ENCODE data around the gene TNNI2. TPM values are rescaled to one million over a fixed set of nuclear protein-coding genes. Genes with fewer than 3 reads are reported as not detected.

TNNI2 gene
- polyA plus RNA-seq, 1 donor (not counting 4 experiments of a cell fraction or from before 2014, with no cell fraction given) = 10.7 TPM

DNA sequence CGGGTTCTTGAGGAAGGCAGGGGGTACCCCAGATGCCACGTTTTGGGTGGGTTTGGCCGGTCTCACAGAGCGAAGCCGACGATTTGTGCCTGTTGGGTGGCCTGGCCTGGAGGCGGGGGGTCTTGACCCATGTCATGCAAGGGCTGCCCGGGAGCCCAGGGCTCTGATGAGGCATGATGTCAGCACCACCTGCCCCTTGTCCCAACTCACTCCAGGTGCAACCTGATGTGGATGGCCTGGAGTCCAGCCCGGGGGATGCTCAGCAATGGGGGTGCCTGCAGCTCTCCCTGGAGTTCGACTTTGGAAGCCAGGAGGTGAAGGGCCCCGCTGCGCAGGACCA is 3.1 kb upstream of the TNNI2 start:
- H3K9ac ChIP-seq (ENCODE audit: control insufficient read depth, extremely low read depth, insufficient read depth, low read length) = peak overlapping the region; percentile 79
- peak overlapping the region; percentile 94 for H3K4me2 ChIP-seq (ENCODE audit: control insufficient read depth, extremely low read depth, insufficient read depth, low read depth, low read length)
- no peaks in the 10 kb centered on the region for H3K27me3 ChIP-seq (ENCODE audit: control insufficient read depth, extremely low read depth, insufficient read depth, low read length)
- H3K4me1 ChIP-seq (ENCODE audit: control insufficient read depth, extremely low read depth, insufficient read depth, low read length) = peaks cover 66% of the 10 kb centered on the region
- peak overlapping the region; percentile 96 for H3K27ac ChIP-seq (ENCODE audit: control insufficient read depth, insufficient read depth, low read length)
- TF ChIP-seq, protein P1, sequence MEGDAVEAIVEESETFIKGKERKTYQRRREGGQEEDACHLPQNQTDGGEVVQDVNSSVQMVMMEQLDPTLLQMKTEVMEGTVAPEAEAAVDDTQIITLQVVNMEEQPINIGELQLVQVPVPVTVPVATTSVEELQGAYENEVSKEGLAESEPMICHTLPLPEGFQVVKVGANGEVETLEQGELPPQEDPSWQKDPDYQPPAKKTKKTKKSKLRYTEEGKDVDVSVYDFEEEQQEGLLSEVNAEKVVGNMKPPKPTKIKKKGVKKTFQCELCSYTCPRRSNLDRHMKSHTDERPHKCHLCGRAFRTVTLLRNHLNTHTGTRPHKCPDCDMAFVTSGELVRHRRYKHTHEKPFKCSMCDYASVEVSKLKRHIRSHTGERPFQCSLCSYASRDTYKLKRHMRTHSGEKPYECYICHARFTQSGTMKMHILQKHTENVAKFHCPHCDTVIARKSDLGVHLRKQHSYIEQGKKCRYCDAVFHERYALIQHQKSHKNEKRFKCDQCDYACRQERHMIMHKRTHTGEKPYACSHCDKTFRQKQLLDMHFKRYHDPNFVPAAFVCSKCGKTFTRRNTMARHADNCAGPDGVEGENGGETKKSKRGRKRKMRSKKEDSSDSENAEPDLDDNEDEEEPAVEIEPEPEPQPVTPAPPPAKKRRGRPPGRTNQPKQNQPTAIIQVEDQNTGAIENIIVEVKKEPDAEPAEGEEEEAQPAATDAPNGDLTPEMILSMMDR (optimal IDR thresholded peaks at IDR 0.05 in 1 of 3, IDR thresholded peaks at IDR 0.05 in 1 of 3, conservative IDR thresholded peaks at IDR 0.05 in 1 of 3; ENCODE audit: extremely low read depth in 1 of 3, insufficient read depth in 2 of 3, low read length in 3 of 3) = no peak
- TF ChIP-seq EZH2 (IDR thresholded peaks at IDR 0.05; ENCODE audit: low read length) = no peak
- H3K4me3 ChIP-seq (ENCODE audit: control insufficient read depth in 2 of 3, extremely low read depth in 1 of 3, insufficient read depth in 2 of 3, low read depth in 1 of 3, low read length in 3 of 3) = peak overlapping the region; percentile 38 to 65 (median 65)
- no peak for FAIRE-seq
- H3K79me2 ChIP-seq (ENCODE audit: control insufficient read depth, insufficient read depth, low read length) = peaks cover 23% of the 10 kb centered on the region
- no peaks in the 10 kb centered on the region for H3K9me3 ChIP-seq (ENCODE audit: control insufficient read depth, low read depth, low read length)
- H3K36me3 ChIP-seq (ENCODE audit: control insufficient read depth in 2 of 2, extremely low read depth in 1 of 2, insufficient read depth in 2 of 2, low read length in 2 of 2) = no peaks in the 10 kb centered on the region
- no peak overlapping the region for H2AFZ ChIP-seq (ENCODE audit: control insufficient read depth, low read length)
- DNase-seq (ENCODE audit: low read depth, low spot score) = no peak
- no peaks in the 10 kb centered on the region for H3K9me1 ChIP-seq (ENCODE audit: control insufficient read depth, extremely low read depth, insufficient read depth, low read length)
- no peaks in the 10 kb centered on the region for H4K20me1 ChIP-seq (ENCODE audit: control insufficient read depth, extremely low read depth, insufficient read depth, low read length)
- dilution Hi-C loops (cut with MboI; ENCODE audit: extremely low pct_ligation_motif_present, low sequenced_read_pairs) = no loop called here

DNA sequence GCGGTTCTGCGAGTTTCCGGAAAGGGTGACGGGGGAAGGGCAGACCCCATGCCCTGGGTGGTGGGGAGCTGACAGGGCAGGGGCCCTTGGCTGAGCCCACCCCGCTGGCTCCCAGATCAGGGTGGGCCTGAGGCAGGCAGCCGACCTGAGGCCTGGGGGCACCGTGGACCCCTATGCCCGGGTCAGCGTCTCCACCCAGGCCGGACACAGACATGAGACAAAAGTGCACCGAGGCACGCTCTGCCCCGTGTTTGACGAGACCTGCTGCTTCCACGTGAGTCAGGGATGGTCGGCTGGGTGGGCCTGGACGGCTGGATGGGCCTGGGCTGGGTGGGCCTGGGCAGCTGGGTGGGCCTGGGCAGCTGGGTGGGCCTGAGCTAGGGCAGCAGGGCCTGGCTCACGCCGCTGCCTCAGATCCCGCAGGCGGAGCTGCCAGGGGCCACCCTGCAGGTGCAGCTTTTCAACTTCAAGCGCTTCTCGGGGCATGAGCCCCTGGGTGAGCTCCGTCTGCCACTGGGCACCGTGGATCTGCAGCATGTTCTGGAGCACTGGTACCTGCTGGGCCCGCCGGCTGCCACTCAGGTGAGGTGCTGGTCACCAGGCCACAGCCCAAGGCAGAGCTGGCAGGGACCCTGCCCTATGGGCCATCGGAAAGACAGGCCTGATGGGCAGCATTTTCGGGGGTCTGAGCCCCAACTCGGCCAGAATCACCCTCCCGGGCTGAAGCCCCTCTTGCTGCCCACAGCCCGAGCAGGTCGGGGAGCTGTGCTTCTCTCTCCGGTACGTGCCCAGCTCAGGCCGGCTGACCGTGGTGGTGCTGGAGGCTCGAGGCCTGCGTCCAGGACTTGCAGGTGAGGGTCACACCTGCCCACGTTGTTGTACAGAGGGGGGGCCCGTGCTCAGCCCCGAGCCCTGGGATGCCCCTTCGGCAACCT is 2.5 kb upstream of the TNNI2 start:
- no peaks in the 10 kb centered on the region for H3K9me1 ChIP-seq (ENCODE audit: control insufficient read depth, extremely low read depth, insufficient read depth, low read length)
- no peaks in the 10 kb centered on the region for H4K20me1 ChIP-seq (ENCODE audit: control insufficient read depth, extremely low read depth, insufficient read depth, low read length)
- DNase-seq (ENCODE audit: low read depth, low spot score) (no peak), FAIRE-seq (no peak)
- TF ChIP-seq EZH2 (IDR thresholded peaks at IDR 0.05; ENCODE audit: low read length) = no peak
- TF ChIP-seq, protein P1 (optimal IDR thresholded peaks at IDR 0.05 in 1 of 3, IDR thresholded peaks at IDR 0.05 in 1 of 3, conservative IDR thresholded peaks at IDR 0.05 in 1 of 3; ENCODE audit: extremely low read depth in 1 of 3, insufficient read depth in 2 of 3, low read length in 3 of 3) = no peak
- H3K27me3 ChIP-seq (ENCODE audit: control insufficient read depth, extremely low read depth, insufficient read depth, low read length) = no peaks in the 10 kb centered on the region
- peak overlapping the region; percentile 96 for H3K27ac ChIP-seq (ENCODE audit: control insufficient read depth, insufficient read depth, low read length)
- peaks cover 59% of the 10 kb centered on the region for H3K4me1 ChIP-seq (ENCODE audit: control insufficient read depth, extremely low read depth, insufficient read depth, low read length)
- no peaks in the 10 kb centered on the region for H3K9me3 ChIP-seq (ENCODE audit: control insufficient read depth, low read depth, low read length)
- peaks cover 23% of the 10 kb centered on the region for H3K79me2 ChIP-seq (ENCODE audit: control insufficient read depth, insufficient read depth, low read length)
- H2AFZ ChIP-seq (ENCODE audit: control insufficient read depth, low read length) = no peak overlapping the region
- peak overlapping the region; percentile 38 to 65 (median 65) for H3K4me3 ChIP-seq (ENCODE audit: control insufficient read depth in 2 of 3, extremely low read depth in 1 of 3, insufficient read depth in 2 of 3, low read depth in 1 of 3, low read length in 3 of 3)
- peak overlapping the region; percentile 79 for H3K9ac ChIP-seq (ENCODE audit: control insufficient read depth, extremely low read depth, insufficient read depth, low read length)
- H3K36me3 ChIP-seq (ENCODE audit: control insufficient read depth in 2 of 2, extremely low read depth in 1 of 2, insufficient read depth in 2 of 2, low read length in 2 of 2) = no peaks in the 10 kb centered on the region
- dilution Hi-C loops (cut with MboI; ENCODE audit: extremely low pct_ligation_motif_present, low sequenced_read_pairs) = no loop called here
- peak overlapping the region; percentile 94 for H3K4me2 ChIP-seq (ENCODE audit: control insufficient read depth, extremely low read depth, insufficient read depth, low read depth, low read length)
